Esophagus squamous epithelium (tissue), 5 donors: ENCODE results near the gene TMEM59L. TPM values are rescaled to one million over a fixed set of nuclear protein-coding genes. Genes with fewer than 3 reads are reported as not detected.
A peak's percentile ranks its signal among the peaks of the same experiment; 100 is the strongest.

Experiments used
- DNase-seq: peaks from one replicate; lab custom pipeline; 2025; lab: John Stamatoyannopoulos, UW
- H3K27ac ChIP-seq, 4 donors: fragments of 200-600 bp; sonication (generic); one replicate each; pipeline ENCODE4 v1.5.1; 2016 to 2019; ENCODE audit warnings: mild to moderate bottlenecking in 1 of 4
- H3K27me3 ChIP-seq, 4 donors: fragments of 200-600 bp; sonication (generic); 1 replicate in 3 of 4; 2 replicates in 1 of 4; pipeline versions ENCODE4 v1.5.1 to v1.6.0; 2017 to 2021; ENCODE audit warnings: antibody characterized with exemption in 1 of 4
- H3K36me3 ChIP-seq, 3 donors: fragments of 200-600 bp; sonication (generic); one replicate each; pipeline ENCODE4 v1.5.1; 2016 to 2019
- H3K4me1 ChIP-seq, 3 donors: fragments of 200-600 bp; sonication (generic); one replicate each; pipeline ENCODE4 v1.5.1; 2017 to 2019
- H3K4me3 ChIP-seq, 4 donors: fragments of 200-600 bp; sonication (generic); 1 replicate in 3 of 4; 2 replicates in 1 of 4; pipeline ENCODE4 v1.5.1; 2016 to 2019; ENCODE audit warnings: mild to moderate bottlenecking in 2 of 4, moderate library complexity in 1 of 4
- H3K9me3 ChIP-seq, 3 donors: fragments of 200-600 bp; sonication (generic); one replicate each; pipeline ENCODE4 v1.5.1; 2016 to 2019
- POLR2A ChIP-seq, 4 donors: fragments of 450-650 bp; IDR thresholded peaks; one replicate each; pipeline ENCODE4 v1.6.1; 2017; ENCODE audit warnings: antibody characterized with exemption in 4 of 4, mild to moderate bottlenecking in 4 of 4, moderate library complexity in 3 of 4
- WGBS, 2 donors: methylation state at CpG; one replicate each; pipeline ENCODE4 v1.1.5; 2018; 5-methylcytosine and 5-hydroxymethylcytosine counted together
- intact Hi-C: fragments of 100-400 bp; cut with DNase I; formaldehyde crosslinking; loops from one replicate; pipeline ENCODE4 v1.15.0; 2022
- total RNA-seq, 4 donors: library from RNA; depleted of rRNA; stranded (reverse); fragments of >200 nt; gene quantifications; one replicate each; pipeline ENCODE4 v1.1.0, GENCODE V29; 2016
- TF ChIP-seq, protein P1 (sequence below), 6 experiments: fragments of 450-650 bp in 4 of 6; fragments of 200-600 bp in 2 of 6; sonication (generic) in 2 of 6; IDR thresholded peaks; one replicate each; pipeline ENCODE4 v1.5.1; 2016 to 2019; ENCODE audit warnings: antibody characterized with exemption in 6 of 6, mild to moderate bottlenecking in 4 of 6, moderate library complexity in 4 of 6
- donor health status: DM: yes; HTN: yes; CAD: no.

TMEM59L gene
- total RNA-seq, 4 donors from 2014 or later: 0.18 to 2.7 TPM; not detected in 2

DNA sequence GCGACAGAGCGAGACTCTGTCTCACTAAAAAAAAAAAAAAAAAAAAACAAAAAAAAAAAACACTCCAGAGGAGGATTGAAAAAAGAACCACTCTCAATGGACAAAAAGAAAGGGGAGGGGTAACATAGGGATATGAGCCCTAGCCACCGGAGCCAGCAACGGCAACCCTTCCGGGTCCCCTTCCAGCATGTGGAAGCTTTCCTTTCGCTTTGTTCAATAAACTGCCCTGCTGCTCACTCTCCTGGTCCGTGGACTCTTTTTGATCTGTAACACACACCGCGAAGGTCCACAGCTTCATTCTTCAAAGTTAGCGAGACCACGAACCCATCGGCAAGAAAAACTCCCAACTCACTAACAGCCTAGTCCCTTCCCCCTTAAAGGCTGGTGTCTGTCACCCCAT, 25.1 kb upstream of the TMEM59L start:
- no peak overlapping the region for H3K4me3 ChIP-seq
- intact Hi-C loops: no loop called here
- no peaks in the 10 kb centered on the region for H3K27me3 ChIP-seq
- no peaks in the 10 kb centered on the region for H3K9me3 ChIP-seq
- TF ChIP-seq, protein P1, sequence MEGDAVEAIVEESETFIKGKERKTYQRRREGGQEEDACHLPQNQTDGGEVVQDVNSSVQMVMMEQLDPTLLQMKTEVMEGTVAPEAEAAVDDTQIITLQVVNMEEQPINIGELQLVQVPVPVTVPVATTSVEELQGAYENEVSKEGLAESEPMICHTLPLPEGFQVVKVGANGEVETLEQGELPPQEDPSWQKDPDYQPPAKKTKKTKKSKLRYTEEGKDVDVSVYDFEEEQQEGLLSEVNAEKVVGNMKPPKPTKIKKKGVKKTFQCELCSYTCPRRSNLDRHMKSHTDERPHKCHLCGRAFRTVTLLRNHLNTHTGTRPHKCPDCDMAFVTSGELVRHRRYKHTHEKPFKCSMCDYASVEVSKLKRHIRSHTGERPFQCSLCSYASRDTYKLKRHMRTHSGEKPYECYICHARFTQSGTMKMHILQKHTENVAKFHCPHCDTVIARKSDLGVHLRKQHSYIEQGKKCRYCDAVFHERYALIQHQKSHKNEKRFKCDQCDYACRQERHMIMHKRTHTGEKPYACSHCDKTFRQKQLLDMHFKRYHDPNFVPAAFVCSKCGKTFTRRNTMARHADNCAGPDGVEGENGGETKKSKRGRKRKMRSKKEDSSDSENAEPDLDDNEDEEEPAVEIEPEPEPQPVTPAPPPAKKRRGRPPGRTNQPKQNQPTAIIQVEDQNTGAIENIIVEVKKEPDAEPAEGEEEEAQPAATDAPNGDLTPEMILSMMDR (IDR thresholded peaks at IDR 0.05): no peak
- TF ChIP-seq POLR2A (IDR thresholded peaks at IDR 0.05): no peak
- peaks cover 0 to 20% (median 7%) of the 10 kb centered on the region in 3 donors for H3K36me3 ChIP-seq
- peak overlapping the region in 3 of 4 donors; percentile 86 to 95 (median 94) for H3K27ac ChIP-seq
- peaks cover 8 to 33% (median 22%) of the 10 kb centered on the region in 3 donors for H3K4me1 ChIP-seq
- DNase-seq: no peak
- 81 to 93% methylated on average over 10 of the region's 12 CpGs for WGBS, 2 donors

DNA sequence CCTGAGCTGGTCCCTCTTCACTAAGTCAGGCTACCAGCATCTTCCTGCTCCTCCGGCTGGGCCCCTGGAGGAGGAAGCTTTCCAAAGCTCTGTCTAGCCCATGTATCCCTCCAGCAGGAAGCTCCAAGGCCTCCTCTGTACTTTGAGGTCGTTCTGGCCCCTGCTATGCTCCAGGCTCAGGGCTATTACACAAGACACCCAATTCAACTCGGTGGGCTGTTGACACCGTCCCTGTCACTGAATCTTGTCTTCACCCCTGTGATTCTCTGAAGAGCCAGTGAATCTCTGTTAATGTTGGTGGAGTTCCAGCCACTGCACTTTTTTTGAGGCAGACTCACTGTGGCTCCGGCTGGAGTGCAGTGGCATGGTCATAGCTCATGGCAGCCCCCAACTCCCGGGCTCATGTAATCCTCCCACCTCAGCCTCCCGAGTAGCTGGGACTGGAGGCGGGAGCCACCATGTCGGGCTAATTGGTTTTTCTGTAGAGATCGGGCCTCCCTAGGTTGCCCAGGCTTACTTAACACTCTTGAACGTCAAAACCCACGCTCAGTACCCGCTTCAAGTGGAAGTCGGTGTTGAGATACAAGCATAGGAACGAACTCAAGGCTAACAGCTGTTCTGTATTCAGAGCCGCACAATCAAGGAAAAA, 24.6 kb upstream of the TMEM59L start:
- Histone ChIP-seq H3K4me3 (peak overlapping the region; percentile 62 to 95 (median 84)), H3K4me1 (peaks cover 8 to 33% (median 22%) of the 10 kb centered on the region in 3 donors), H3K27ac (peak overlapping the region; percentile 85 to 95 (median 90)), H3K9me3 (no peaks in the 10 kb centered on the region), H3K36me3 (peaks cover 0 to 20% (median 7%) of the 10 kb centered on the region in 3 donors), H3K27me3 (no peaks in the 10 kb centered on the region)
- 16 to 24% methylated on average over 9 to 15 of the region's 16 CpGs for WGBS, 2 donors
- no peak for DNase-seq
- intact Hi-C loops: no loop called here
- no peak for TF ChIP-seq POLR2A (IDR thresholded peaks at IDR 0.05)
- TF ChIP-seq, protein P1 (IDR thresholded peaks at IDR 0.05): no peak

DNA sequence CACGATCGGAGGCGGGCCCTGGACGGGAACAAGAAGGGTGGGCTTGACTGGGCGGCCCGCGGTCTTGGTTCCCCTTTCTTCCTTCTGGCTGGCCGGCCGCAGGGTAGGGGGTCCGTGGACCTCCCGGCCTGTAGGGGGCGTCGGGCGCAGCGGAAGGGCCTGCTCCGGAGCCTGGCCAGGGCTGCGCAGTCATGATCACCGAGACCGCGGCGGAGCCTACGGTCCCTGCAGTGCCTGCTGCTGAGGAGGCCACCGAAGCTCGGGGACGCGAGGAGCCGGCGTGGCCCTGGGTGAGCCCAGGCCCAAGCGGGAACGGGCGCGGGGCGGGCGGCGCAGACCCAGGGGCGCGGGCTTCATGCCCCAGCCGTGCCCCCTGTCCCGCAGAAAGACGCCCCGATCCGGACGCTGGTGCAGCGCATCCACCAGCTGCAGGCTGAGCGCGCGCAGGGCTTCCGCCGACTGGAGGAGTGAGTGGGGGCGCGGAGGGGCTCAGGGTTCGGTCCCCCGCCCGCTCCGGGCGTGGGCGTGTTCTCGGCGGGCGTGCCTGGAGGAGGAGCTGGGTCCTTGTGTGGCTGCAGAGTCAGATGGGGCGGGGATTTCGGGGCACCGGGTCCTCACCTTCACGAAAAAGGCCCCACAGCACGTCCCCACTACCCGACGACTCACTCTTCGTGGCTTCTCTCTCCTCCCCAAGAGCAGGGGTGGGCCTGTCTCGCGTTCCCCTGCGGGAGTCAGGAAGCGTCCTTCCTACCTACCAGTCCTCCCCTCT, 23.9 kb upstream of the TMEM59L start, which contains the start of gene REX1BD:
Gene REX1BD (plus strand): TSS at position 188 of the 769 bp plus-strand sequence. CDS start 4 bp downstream, at position 192.
- peak within 1 kb of the TSS; percentile 62 to 95 (median 84) for H3K4me3 ChIP-seq
- no peaks in the 10 kb centered on the region for H3K9me3 ChIP-seq
- no peak for DNase-seq
- peaks cover 0 to 20% (median 7%) of the 10 kb centered on the region in 3 donors for H3K36me3 ChIP-seq
- WGBS, 2 donors: 5% methylated on average over 4 of the region's 72 CpGs; no CpG with 5 or more reads in 1 of the 2 donors
- intact Hi-C loops: no loop called here
- TF ChIP-seq, protein P1 (IDR thresholded peaks at IDR 0.05): peak; percentile 79 to 92 (median 84)
- TF ChIP-seq POLR2A (IDR thresholded peaks at IDR 0.05): peak in 1 of 4 donors; percentile 59
- peaks cover 14 to 37% (median 22%) of the 10 kb centered on the region in 3 donors for H3K4me1 ChIP-seq
- no peaks in the 10 kb centered on the region for H3K27me3 ChIP-seq
- H3K27ac ChIP-seq: peak within 1 kb of the TSS; percentile 85 to 95 (median 90)

DNA sequence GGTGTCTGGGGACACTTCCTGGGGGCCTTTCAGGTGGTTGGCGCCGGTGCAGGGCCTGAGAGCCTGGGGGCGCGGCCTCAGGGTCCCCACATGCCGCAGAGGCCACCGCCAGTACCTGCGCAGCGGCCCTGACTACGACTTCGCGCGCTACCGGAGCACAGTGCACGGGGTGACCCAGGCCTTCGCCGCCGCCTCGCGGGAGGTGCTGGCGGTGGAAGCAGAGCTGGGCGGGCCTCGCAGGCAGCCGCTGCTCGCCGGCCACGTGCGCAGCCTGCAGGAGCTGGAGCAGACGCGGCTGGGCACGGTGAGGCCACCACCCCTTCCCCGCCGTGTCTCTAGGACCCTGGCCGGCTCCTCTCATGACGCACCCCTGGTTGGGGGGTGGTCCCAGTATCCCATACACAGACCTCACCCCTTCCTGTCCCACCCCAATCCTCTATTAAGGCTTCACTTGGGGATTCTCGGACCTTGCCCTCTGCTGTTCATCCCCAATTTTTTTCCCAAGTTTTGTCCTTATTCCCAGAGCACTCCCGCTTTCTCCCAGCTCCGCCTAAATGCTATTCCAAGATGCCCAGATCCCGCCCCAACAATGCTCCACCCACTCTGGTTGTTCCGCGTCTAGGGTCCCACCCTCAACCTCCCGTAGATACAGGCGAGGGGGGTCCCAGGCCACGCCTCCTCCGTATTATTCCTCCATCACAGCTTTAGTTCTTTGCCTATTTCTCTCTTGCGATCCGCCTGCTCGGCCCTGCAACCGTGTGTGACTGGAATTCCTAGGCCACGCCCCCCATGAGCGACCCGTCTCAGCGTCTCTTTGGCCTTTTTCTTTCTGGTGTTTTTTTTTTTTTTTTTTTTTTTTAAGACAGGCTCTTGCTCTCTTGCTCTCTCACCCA, 23.0 kb upstream of the TMEM59L start:
- Histone ChIP-seq H3K36me3 (peaks cover 0 to 20% (median 7%) of the 10 kb centered on the region in 3 donors), H3K9me3 (no peaks in the 10 kb centered on the region), H3K27ac (peak overlapping the region; percentile 85 to 95 (median 90)), H3K27me3 (peaks cover 0 to 2% (median 0%) of the 10 kb centered on the region in 4 donors), H3K4me1 (peaks cover 22 to 46% (median 24%) of the 10 kb centered on the region in 3 donors), H3K4me3 (peak overlapping the region; percentile 62 to 95 (median 84))
- intact Hi-C loops: loop anchor here (5.0 to 10.0 kb wide), 2 partner anchors 85 to 258 kb away; no protein-coding TSS in a partner anchor
- no peak for TF ChIP-seq POLR2A (IDR thresholded peaks at IDR 0.05)
- TF ChIP-seq, protein P1 (IDR thresholded peaks at IDR 0.05): peak in 4 of 6 experiments; percentile 13 to 49 (median 35)
- 12 to 14% methylated on average over 20 to 38 of the region's 52 CpGs for WGBS, 2 donors
- DNase-seq: no peak
